B cell (primary cell): ENCODE data around the gene NFATC1.

Source experiments
- EZH2 ChIP-seq: IDR thresholded peaks from 2 replicates; pipeline ENCODE4 v1.6.1; 2012; ENCODE audit warnings: borderline replicate concordance, low read depth, mild to moderate bottlenecking, moderate library complexity, low read length; ENCODE audit not compliant: insufficient read depth, poor library complexity, severe bottlenecking
- TF ChIP-seq, protein P1 (sequence below): fragments of 200-600 bp; IDR thresholded peaks from one replicate; pipeline ENCODE4 v1.8.0; 2022; ENCODE audit warnings: antibody characterized with exemption, mild to moderate bottlenecking

DNA sequence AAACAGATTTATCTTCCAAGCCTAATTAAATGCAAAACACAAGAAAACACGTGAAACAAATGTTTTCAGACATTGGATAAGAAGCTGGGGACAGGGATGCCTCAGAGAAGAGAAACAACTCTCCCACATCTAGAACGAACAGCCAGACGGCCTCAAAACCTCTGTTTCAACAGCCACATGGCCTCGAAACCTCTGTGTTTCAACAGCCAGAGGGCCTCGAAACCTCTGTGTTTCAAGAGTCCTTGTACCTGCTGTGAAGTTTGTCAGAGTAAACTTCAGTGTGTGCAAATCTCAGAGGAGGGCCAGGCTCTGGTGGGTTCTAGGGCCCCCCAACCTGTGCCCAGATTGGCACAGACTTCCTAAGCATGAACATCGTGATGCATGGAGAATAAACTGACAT, 43.3 kb upstream of the NFATC1 start:
- TF ChIP-seq, protein P1, sequence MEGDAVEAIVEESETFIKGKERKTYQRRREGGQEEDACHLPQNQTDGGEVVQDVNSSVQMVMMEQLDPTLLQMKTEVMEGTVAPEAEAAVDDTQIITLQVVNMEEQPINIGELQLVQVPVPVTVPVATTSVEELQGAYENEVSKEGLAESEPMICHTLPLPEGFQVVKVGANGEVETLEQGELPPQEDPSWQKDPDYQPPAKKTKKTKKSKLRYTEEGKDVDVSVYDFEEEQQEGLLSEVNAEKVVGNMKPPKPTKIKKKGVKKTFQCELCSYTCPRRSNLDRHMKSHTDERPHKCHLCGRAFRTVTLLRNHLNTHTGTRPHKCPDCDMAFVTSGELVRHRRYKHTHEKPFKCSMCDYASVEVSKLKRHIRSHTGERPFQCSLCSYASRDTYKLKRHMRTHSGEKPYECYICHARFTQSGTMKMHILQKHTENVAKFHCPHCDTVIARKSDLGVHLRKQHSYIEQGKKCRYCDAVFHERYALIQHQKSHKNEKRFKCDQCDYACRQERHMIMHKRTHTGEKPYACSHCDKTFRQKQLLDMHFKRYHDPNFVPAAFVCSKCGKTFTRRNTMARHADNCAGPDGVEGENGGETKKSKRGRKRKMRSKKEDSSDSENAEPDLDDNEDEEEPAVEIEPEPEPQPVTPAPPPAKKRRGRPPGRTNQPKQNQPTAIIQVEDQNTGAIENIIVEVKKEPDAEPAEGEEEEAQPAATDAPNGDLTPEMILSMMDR: no peak
- no peak for TF ChIP-seq EZH2
